ENCODE data around the gene WDCP.
"Not testable (repeated sequence)": the region's sequence is repeated elsewhere in the genome, so short reads cannot be mapped to it uniquely, and the experiment has no call there.

WDCP gene

GRCh38 chr2:24046599-24046929 is 627 bp downstream of the WDCP start:
- ATAC-seq: peak; percentile 2
- TF ChIP-seq PATZ1 (CRISPR knock-in tag; IDR thresholded peaks at IDR 0.05; ENCODE audit: borderline replicate concordance): no peak
- TF ChIP-seq CSDC2 (CRISPR knock-in tag; IDR thresholded peaks at IDR 0.05): no peak

GRCh38 chr2:24045511-24046508 is 1.4 kb downstream of the WDCP start:
- TF ChIP-seq, protein P1, sequence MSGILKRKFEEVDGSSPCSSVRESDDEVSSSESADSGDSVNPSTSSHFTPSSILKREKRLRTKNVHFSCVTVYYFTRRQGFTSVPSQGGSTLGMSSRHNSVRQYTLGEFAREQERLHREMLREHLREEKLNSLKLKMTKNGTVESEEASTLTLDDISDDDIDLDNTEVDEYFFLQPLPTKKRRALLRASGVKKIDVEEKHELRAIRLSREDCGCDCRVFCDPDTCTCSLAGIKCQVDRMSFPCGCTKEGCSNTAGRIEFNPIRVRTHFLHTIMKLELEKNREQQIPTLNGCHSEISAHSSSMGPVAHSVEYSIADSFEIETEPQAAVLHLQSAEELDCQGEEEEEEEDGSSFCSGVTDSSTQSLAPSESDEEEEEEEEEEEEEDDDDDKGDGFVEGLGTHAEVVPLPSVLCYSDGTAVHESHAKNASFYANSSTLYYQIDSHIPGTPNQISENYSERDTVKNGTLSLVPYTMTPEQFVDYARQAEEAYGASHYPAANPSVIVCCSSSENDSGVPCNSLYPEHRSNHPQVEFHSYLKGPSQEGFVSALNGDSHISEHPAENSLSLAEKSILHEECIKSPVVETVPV (CRISPR knock-in tag; IDR thresholded peaks at IDR 0.05): no peak
- TF ChIP-seq ZFP30 (CRISPR knock-in tag; IDR thresholded peaks at IDR 0.05): no peak
- no peak for TF ChIP-seq ZFP3 (CRISPR knock-in tag; IDR thresholded peaks at IDR 0.05)
- TF ChIP-seq CREB5 (CRISPR knock-in tag; IDR thresholded peaks at IDR 0.05; ENCODE audit: low read depth): no peak
- TF ChIP-seq ZNF70 (CRISPR knock-in tag; IDR thresholded peaks at IDR 0.05): no peak
- no peak for TF ChIP-seq CSDC2 (CRISPR knock-in tag; IDR thresholded peaks at IDR 0.05)
- no peak for TF ChIP-seq ZC3H10 (CRISPR knock-in tag; IDR thresholded peaks at IDR 0.05)
- no peak for TF ChIP-seq ESRRG (CRISPR knock-in tag; IDR thresholded peaks at IDR 0.05)
- no peak for ATAC-seq

GRCh38 chr2:24043133-24043532 is 4.1 kb downstream of the WDCP start:
- ATAC-seq: not testable (repeated sequence)

DNA sequence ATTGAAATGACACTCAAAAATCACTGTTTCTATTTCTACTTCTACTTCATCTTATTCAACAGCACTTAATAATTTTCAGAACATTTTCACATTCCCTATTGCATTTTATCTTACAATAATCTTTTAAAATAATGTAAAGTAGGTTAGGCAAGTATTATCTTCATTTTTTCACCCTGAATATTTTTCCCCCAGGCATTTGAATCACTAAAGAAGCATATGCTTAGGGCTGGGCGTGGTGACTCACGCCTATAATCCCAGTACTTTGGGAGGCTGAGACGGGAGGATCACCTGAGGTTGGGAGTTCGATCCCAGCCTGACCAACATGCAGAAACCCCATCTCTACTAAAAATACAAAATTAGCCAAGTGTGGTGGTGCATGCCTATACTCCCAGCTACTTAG is 6.7 kb downstream of the WDCP start:
- no peak for TF ChIP-seq ZFP30 (CRISPR knock-in tag; IDR thresholded peaks at IDR 0.05)
- no peak for TF ChIP-seq PPARA (CRISPR knock-in tag; IDR thresholded peaks at IDR 0.05; ENCODE audit: borderline replicate concordance)
- TF ChIP-seq, protein P1 (CRISPR knock-in tag; IDR thresholded peaks at IDR 0.05): no peak
- no peak for TF ChIP-seq PATZ1 (CRISPR knock-in tag; IDR thresholded peaks at IDR 0.05; ENCODE audit: borderline replicate concordance)
- no peak for TF ChIP-seq BACH2 (CRISPR knock-in tag; IDR thresholded peaks at IDR 0.05; ENCODE audit: borderline replicate concordance)
- TF ChIP-seq POU6F1 (CRISPR knock-in tag; IDR thresholded peaks at IDR 0.05; ENCODE audit: borderline replicate concordance, low read depth): no peak
- no peak for TF ChIP-seq ESRRG (CRISPR knock-in tag; IDR thresholded peaks at IDR 0.05)
- no peak for TF ChIP-seq ZFP3 (CRISPR knock-in tag; IDR thresholded peaks at IDR 0.05)
- no peak for TF ChIP-seq GLIS3 (CRISPR knock-in tag; IDR thresholded peaks at IDR 0.05)
- no peak for ATAC-seq
